GM23338 (cell line): ENCODE results near the gene ITGA4. TPM values are rescaled to one million over a fixed set of nuclear protein-coding genes. Genes with fewer than 3 reads are reported as not detected.

Experiments used
- ATAC-seq: fragments of 200-7000 bp; cut with Tn5 transposase; 3 replicates; pipeline ENCODE4 v1.9.1; 2020
- DNase-seq: peaks from one replicate; pipeline ENCODE4 v3.0.0-alpha.2; 2015; ENCODE audit warnings: low spot score
- H2AFZ ChIP-seq: fragments of 200-600 bp; sonication (generic); 2 replicates; pipeline ENCODE4 v1.8.0; 2016; ENCODE audit warnings: antibody characterized with exemption, mild to moderate bottlenecking, moderate library complexity
- H3F3A ChIP-seq: fragments of 200-600 bp; sonication (generic); replicated peaks from 2 replicates; pipeline ENCODE4 v1.8.0; 2017; ENCODE audit warnings: antibody characterized with exemption, mixed run types, low read depth
- H3K27ac ChIP-seq: fragments of 200-600 bp; sonication (generic); 2 replicates; pipeline ENCODE4 v1.6.1; 2016; ENCODE audit warnings: low read depth
- H3K27me3 ChIP-seq: fragments of 200-600 bp; sonication (generic); 2 replicates; pipeline ENCODE4 v1.8.0; 2016; ENCODE audit warnings: mild to moderate bottlenecking, mixed run types, moderate library complexity; ENCODE audit not compliant: insufficient read depth
- H3K36me3 ChIP-seq: fragments of 200-600 bp; sonication (generic); 2 replicates; pipeline ENCODE4 v1.8.0; 2016; ENCODE audit warnings: mild to moderate bottlenecking; ENCODE audit not compliant: insufficient read depth
- H3K4me1 ChIP-seq: fragments of 200-600 bp; sonication (generic); 2 replicates; pipeline ENCODE4 v1.8.0; 2016; ENCODE audit warnings: mild to moderate bottlenecking, moderate library complexity; ENCODE audit not compliant: insufficient read depth
- H3K4me2 ChIP-seq: fragments of 200-600 bp; sonication (generic); 2 replicates; pipeline ENCODE4 v1.7.1; 2017; ENCODE audit warnings: mixed run types
- H3K4me3 ChIP-seq: fragments of 200-600 bp; sonication (generic); 2 replicates; pipeline ENCODE4 v1.6.1; 2016; ENCODE audit warnings: mixed run types
- H3K79me2 ChIP-seq: fragments of 200-600 bp; sonication (generic); replicated peaks from 2 replicates; pipeline ENCODE4 v1.8.0; 2017; ENCODE audit warnings: mild to moderate bottlenecking; ENCODE audit not compliant: insufficient read depth
- H3K9me2 ChIP-seq: fragments of 200-600 bp; sonication (generic); 2 replicates; pipeline ENCODE4 v1.8.0; 2017; ENCODE audit not compliant: insufficient read depth
- H4K20me1 ChIP-seq: fragments of 200-600 bp; sonication (generic); replicated peaks from 2 replicates; pipeline ENCODE4 v1.8.0; 2017; ENCODE audit warnings: mild to moderate bottlenecking; ENCODE audit not compliant: insufficient read depth
- H3K27ac Mint-ChIP-seq: 2 replicates; pipeline ENCODE4 v1.8.0; 2020; ENCODE audit warnings: inconsistent platforms, mild to moderate bottlenecking, moderate library complexity, mixed read lengths
- H3K27me3 Mint-ChIP-seq: 3 replicates; pipeline ENCODE4 v1.8.0; 2022; ENCODE audit warnings: low read depth, mild to moderate bottlenecking, moderate library complexity, mixed read lengths, inconsistent platforms; ENCODE audit not compliant: insufficient read depth, poor library complexity
- H3K36me3 Mint-ChIP-seq: 3 replicates; pipeline ENCODE4 v1.8.0; 2021; ENCODE audit warnings: low read depth, mild to moderate bottlenecking, inconsistent platforms, moderate library complexity, mixed read lengths
- H3K4me1 Mint-ChIP-seq: 3 replicates; pipeline ENCODE4 v1.8.0; 2020; ENCODE audit warnings: mild to moderate bottlenecking, inconsistent platforms, mixed read lengths
- H3K4me3 Mint-ChIP-seq: 3 replicates; pipeline ENCODE4 v1.8.0; 2021; ENCODE audit warnings: moderate library complexity, mild to moderate bottlenecking, inconsistent platforms, mixed read lengths
- H3K9me3 Mint-ChIP-seq: 3 replicates; pipeline ENCODE4 v1.8.0; 2020; ENCODE audit warnings: moderate library complexity, mild to moderate bottlenecking, inconsistent platforms, mixed read lengths
- EZH2 ChIP-seq: fragments of 200-600 bp; sonication (generic); IDR thresholded peaks from one replicate; pipeline ENCODE4 v1.8.0; 2017; ENCODE audit warnings: antibody characterized with exemption, mild to moderate bottlenecking, low read depth; ENCODE audit not compliant: unreplicated experiment
- EZH2phosphoT487 ChIP-seq: fragments of 200-600 bp; sonication (generic); IDR thresholded peaks from one replicate; pipeline ENCODE4 v1.8.1; 2018; ENCODE audit warnings: antibody characterized with exemption; ENCODE audit not compliant: unreplicated experiment
- JUNB ChIP-seq: IDR thresholded peaks from one replicate; pipeline ENCODE4 v1.6.1; 2016; ENCODE audit warnings: antibody characterized with exemption; ENCODE audit not compliant: unreplicated experiment
- STAT1 ChIP-seq: IDR thresholded peaks from one replicate; pipeline ENCODE4 v1.6.1; 2016; ENCODE audit warnings: antibody characterized with exemption; ENCODE audit not compliant: unreplicated experiment
- ZNF114 ChIP-seq: fragments of 250-450 bp; sonication (Bioruptor Pico); IDR thresholded peaks from 2 replicates; pipeline ENCODE4 v1.5.0; 2020; ENCODE audit warnings: mild to moderate bottlenecking, moderate library complexity
- polyA plus RNA-seq: library from polyadenylated mRNA; unstranded; fragments of >200 nt; fragmentation: Nextera tagmentation; extraction: Ambion mirVana; gene quantifications from 2 replicates; pipeline ENCODE4 v1.2.1, GENCODE V29; 2016
- total RNA-seq: library from RNA; depleted of rRNA; stranded (reverse); fragments of >200 nt; shearing (Covaris generic); gene quantifications from 2 replicates; pipeline ENCODE4 v1.2.3, GENCODE V29; 2014
- TF ChIP-seq, protein P1 (sequence below), 2 experiments: fragments of 200-600 bp in 1 of 2; sonication (generic) in 1 of 2; conservative IDR thresholded peaks; 2 replicates each; pipeline versions ENCODE4 v1.5.1 to v1.6.1; 2016 to 2017; ENCODE audit warnings: antibody characterized with exemption in 2 of 2, low read depth in 2 of 2, mild to moderate bottlenecking in 2 of 2, moderate library complexity in 1 of 2
- TF ChIP-seq, protein P2 (sequence below): IDR thresholded peaks from one replicate; pipeline ENCODE4 v1.6.1; 2018; ENCODE audit warnings: antibody characterized with exemption; ENCODE audit not compliant: unreplicated experiment
- TF ChIP-seq, protein P3 (sequence below): IDR thresholded peaks from 2 replicates; pipeline ENCODE4 v1.6.1; 2016; ENCODE audit warnings: antibody characterized with exemption

The ITGA4 gene
- total and polyA plus RNA-seq, 2 experiments from 2014 or later: 1.2 to 4.6 TPM

DNA sequence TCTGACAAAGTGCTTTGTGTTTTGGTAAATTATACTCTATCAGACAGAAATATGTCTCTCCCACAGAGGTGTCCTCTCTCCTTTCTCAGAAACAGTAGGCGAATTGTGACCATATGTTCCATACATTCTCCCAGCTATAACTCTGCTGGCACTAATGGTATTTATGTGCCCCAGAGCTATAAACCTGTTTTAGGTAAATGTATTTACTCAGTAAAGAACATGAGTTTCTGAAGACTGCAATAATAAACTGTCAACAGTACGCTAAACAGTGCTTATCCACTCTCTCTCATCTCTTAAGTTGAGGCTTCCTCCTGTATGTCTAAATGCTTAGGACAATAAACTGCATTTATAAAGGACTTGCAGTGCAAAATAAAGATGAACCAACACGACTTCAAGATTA is 58.5 kb downstream of the ITGA4 start:
- Histone ChIP-seq H3K4me3 (no peak overlapping the region), H3F3A (no peaks in the 10 kb centered on the region), H3K9me2 (no peaks in the 10 kb centered on the region), H3K36me3 (no peaks in the 10 kb centered on the region), H3K4me2 (no peak overlapping the region), H3K79me2 (no peaks in the 10 kb centered on the region), H2AFZ (no peak overlapping the region), H4K20me1 (no peaks in the 10 kb centered on the region), H3K27me3 (no peaks in the 10 kb centered on the region), H3K27ac (no peak overlapping the region), H3K4me1 (peaks cover 17% of the 10 kb centered on the region)
- DNase-seq: no peak
- Mint-ChIP-seq H3K27ac (no peak overlapping the region), H3K27me3 (no peaks in the 10 kb centered on the region), H3K9me3 (no peaks in the 10 kb centered on the region), H3K36me3 (no peaks in the 10 kb centered on the region), H3K4me3 (no peak overlapping the region), H3K4me1 (peaks cover 17% of the 10 kb centered on the region)
- ATAC-seq: no peak
- no peak for TF ChIP-seq STAT1
- TF ChIP-seq, protein P1, sequence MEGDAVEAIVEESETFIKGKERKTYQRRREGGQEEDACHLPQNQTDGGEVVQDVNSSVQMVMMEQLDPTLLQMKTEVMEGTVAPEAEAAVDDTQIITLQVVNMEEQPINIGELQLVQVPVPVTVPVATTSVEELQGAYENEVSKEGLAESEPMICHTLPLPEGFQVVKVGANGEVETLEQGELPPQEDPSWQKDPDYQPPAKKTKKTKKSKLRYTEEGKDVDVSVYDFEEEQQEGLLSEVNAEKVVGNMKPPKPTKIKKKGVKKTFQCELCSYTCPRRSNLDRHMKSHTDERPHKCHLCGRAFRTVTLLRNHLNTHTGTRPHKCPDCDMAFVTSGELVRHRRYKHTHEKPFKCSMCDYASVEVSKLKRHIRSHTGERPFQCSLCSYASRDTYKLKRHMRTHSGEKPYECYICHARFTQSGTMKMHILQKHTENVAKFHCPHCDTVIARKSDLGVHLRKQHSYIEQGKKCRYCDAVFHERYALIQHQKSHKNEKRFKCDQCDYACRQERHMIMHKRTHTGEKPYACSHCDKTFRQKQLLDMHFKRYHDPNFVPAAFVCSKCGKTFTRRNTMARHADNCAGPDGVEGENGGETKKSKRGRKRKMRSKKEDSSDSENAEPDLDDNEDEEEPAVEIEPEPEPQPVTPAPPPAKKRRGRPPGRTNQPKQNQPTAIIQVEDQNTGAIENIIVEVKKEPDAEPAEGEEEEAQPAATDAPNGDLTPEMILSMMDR (conservative IDR thresholded peaks at IDR 0.05; ENCODE audit: low read depth in 2 of 2): no peak
- no peak for TF ChIP-seq EZH2

DNA sequence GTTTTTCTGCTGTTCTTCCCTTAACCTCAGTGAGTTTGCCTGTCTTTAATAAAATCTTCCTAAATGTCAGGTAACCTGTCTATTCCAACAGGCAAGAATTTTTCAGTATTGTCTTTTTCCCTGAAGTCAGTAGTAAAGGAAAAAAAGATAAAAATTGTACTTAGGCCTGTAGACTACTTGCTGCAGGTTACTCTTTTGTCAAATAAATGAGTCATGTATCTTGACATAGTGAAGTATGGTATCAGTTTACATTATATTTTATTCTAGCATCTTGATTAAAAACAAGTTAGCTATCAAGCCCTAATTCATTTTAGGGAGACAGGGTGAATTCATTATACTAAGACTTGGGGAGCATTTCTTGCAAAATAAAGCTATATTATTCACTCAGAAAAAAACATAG is 59.8 kb downstream of the ITGA4 start:
- H3K27ac Mint-ChIP-seq: no peak overlapping the region
- H4K20me1 ChIP-seq: no peaks in the 10 kb centered on the region
- no peaks in the 10 kb centered on the region for H3K79me2 ChIP-seq
- no peak overlapping the region for H2AFZ ChIP-seq
- H3F3A ChIP-seq: no peaks in the 10 kb centered on the region
- H3K9me2 ChIP-seq: no peaks in the 10 kb centered on the region
- peaks cover 2% of the 10 kb centered on the region for H3K27me3 Mint-ChIP-seq
- peaks cover 4% of the 10 kb centered on the region for H3K4me1 Mint-ChIP-seq
- DNase-seq (no peak), ATAC-seq (no peak)
- H3K27me3 ChIP-seq: no peaks in the 10 kb centered on the region
- no peak overlapping the region for H3K27ac ChIP-seq
- H3K4me2 ChIP-seq: no peak overlapping the region
- H3K36me3 ChIP-seq: no peaks in the 10 kb centered on the region
- H3K4me3 ChIP-seq: no peak overlapping the region
- no peak overlapping the region for H3K4me3 Mint-ChIP-seq
- peaks cover 6% of the 10 kb centered on the region for H3K4me1 ChIP-seq
- no peaks in the 10 kb centered on the region for H3K9me3 Mint-ChIP-seq
- no peaks in the 10 kb centered on the region for H3K36me3 Mint-ChIP-seq
- TF ChIP-seq, protein P1 (conservative IDR thresholded peaks at IDR 0.05; ENCODE audit: low read depth in 2 of 2): no peak
- TF ChIP-seq, protein P2, sequence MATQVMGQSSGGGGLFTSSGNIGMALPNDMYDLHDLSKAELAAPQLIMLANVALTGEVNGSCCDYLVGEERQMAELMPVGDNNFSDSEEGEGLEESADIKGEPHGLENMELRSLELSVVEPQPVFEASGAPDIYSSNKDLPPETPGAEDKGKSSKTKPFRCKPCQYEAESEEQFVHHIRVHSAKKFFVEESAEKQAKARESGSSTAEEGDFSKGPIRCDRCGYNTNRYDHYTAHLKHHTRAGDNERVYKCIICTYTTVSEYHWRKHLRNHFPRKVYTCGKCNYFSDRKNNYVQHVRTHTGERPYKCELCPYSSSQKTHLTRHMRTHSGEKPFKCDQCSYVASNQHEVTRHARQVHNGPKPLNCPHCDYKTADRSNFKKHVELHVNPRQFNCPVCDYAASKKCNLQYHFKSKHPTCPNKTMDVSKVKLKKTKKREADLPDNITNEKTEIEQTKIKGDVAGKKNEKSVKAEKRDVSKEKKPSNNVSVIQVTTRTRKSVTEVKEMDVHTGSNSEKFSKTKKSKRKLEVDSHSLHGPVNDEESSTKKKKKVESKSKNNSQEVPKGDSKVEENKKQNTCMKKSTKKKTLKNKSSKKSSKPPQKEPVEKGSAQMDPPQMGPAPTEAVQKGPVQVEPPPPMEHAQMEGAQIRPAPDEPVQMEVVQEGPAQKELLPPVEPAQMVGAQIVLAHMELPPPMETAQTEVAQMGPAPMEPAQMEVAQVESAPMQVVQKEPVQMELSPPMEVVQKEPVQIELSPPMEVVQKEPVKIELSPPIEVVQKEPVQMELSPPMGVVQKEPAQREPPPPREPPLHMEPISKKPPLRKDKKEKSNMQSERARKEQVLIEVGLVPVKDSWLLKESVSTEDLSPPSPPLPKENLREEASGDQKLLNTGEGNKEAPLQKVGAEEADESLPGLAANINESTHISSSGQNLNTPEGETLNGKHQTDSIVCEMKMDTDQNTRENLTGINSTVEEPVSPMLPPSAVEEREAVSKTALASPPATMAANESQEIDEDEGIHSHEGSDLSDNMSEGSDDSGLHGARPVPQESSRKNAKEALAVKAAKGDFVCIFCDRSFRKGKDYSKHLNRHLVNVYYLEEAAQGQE: no peak
- TF ChIP-seq EZH2phosphoT487: no peak
- TF ChIP-seq, protein P3, sequence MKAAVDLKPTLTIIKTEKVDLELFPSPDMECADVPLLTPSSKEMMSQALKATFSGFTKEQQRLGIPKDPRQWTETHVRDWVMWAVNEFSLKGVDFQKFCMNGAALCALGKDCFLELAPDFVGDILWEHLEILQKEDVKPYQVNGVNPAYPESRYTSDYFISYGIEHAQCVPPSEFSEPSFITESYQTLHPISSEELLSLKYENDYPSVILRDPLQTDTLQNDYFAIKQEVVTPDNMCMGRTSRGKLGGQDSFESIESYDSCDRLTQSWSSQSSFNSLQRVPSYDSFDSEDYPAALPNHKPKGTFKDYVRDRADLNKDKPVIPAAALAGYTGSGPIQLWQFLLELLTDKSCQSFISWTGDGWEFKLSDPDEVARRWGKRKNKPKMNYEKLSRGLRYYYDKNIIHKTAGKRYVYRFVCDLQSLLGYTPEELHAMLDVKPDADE: no peak
- TF ChIP-seq ZNF114 (CRISPR knock-in tag): no peak
- no peak for TF ChIP-seq JUNB
- no peak for TF ChIP-seq STAT1
